Activated T-helper 2 cell treated with anti-CD3 and anti-CD28 coated beads, Interferon-gamma antibody, Interleukin-2, Interleukin-4, amounts not matched to agents 10 μg/mL and 5 μg/mL and 100 μg/mL, durations not matched to agents 14 hours and 24 hours and 36 hours (primary cell): ENCODE measurements around the gene HGFAC. TPM values are rescaled to one million over a fixed set of nuclear protein-coding genes. Genes with fewer than 3 reads are reported as not detected.

Experiments used
- DNase-seq: peaks from one replicate; pipeline ENCODE4 v3.0.0; 2021; ENCODE audit warnings: low spot score
- H3K27ac Mint-ChIP-seq: one replicate; pipeline ENCODE4 v1.8.0; 2021; ENCODE audit warnings: mixed read lengths
- H3K27me3 Mint-ChIP-seq: one replicate; pipeline ENCODE4 v1.8.0; 2021; ENCODE audit warnings: low read depth, mixed read lengths
- H3K36me3 Mint-ChIP-seq: one replicate; pipeline ENCODE4 v1.8.0; 2021; ENCODE audit warnings: low read depth, mixed read lengths
- H3K4me1 Mint-ChIP-seq: one replicate; pipeline ENCODE4 v1.8.0; 2021; ENCODE audit warnings: low read depth, mixed read lengths
- H3K4me3 Mint-ChIP-seq: one replicate; pipeline ENCODE4 v1.8.0; 2021; ENCODE audit warnings: low read depth, mild to moderate bottlenecking, moderate library complexity, mixed read lengths
- H3K9me3 Mint-ChIP-seq: one replicate; pipeline ENCODE4 v1.8.0; 2021; ENCODE audit warnings: mixed read lengths
- intact Hi-C: fragments of 100-400 bp; cut with micrococcal nuclease; formaldehyde crosslinking; loops from one replicate; pipeline ENCODE4 v1.15.1; 2023
- total RNA-seq: library from RNA; stranded (reverse); gene quantifications from 2 replicates; pipeline ENCODE4 v1.2.3, GENCODE V29; 2022

HGFAC gene
- total RNA-seq, 1 donor from 2014 or later, result not detected

- no peaks in the 10 kb centered on the region for H3K9me3 Mint-ChIP-seq
- no peak for DNase-seq
Observed at GRCh38 chr4:3414421-3415279, 27.1 kb upstream of the HGFAC start.

DNA sequence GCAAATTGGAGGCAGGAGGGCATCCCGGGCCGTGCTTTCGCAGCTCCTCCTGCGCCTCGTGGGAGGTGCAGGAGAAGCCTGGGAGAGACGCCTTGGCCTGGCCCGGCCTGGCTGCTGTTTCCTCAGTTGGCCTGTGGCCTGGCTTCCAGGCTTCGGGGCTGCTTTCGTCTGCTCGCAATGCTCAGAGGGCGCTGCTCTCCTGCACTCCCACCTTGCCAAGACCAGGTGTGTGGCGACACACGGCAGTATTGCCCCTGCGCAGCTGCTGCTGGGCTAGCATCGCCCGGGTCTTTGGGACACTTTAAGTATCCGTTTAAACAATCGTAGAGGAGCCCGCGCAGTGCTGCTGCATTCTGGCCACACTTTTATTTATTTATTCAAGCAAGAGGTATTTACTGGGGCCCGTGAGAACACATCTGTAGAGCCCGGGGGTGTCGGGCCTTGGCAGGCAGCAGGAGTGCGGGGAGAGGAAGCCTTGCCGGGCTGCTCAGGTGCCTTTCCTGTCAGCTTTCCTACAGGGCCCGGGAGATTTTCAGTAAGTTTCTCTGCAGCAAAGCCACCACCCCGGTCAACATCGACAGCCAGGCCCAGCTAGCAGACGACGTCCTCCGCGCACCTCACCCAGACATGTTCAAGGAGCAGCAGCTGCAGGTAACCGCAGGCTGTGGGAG lies 26.2 kb upstream of the HGFAC start:
- Mint-ChIP-seq H3K27ac (no peak overlapping the region), H3K27me3 (no peaks in the 10 kb centered on the region), H3K4me1 (no peaks in the 10 kb centered on the region), H3K4me3 (no peak overlapping the region), H3K36me3 (no peaks in the 10 kb centered on the region), H3K9me3 (no peaks in the 10 kb centered on the region)
- intact Hi-C loops, result no loop called here
- DNase-seq, result no peak

More at GRCh38 chr4:3414421-3415279, 27.1 kb upstream of the HGFAC start:
- intact Hi-C loops, result no loop called here
- Mint-ChIP-seq H3K4me1 (no peaks in the 10 kb centered on the region), H3K4me3 (no peak overlapping the region), H3K36me3 (no peaks in the 10 kb centered on the region), H3K27ac (no peak overlapping the region), H3K27me3 (no peaks in the 10 kb centered on the region)

DNA sequence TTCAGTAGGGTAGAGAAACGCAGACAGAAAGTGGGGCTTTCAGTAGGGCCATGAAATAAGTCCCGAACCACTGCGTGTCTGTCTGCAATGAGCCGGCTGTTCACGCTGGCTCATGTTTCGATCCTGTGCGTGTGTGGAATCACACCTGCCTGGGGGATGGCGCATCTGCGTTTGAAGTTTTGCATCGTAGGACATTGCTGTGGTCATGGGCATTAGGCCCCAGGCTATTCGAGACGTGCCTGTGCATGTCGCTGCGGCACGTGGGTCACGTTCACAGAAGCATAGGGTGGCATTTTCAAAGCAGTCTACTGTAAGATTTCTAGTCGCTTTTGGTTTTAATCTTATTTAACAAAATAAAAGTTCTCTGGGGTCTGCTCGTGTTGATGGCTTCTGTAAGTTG lies 25.5 kb upstream of the HGFAC start:
- H3K27ac Mint-ChIP-seq, result no peak overlapping the region
- H3K4me1 Mint-ChIP-seq, result no peaks in the 10 kb centered on the region
- intact Hi-C loops, result no loop called here
- H3K4me3 Mint-ChIP-seq, result no peak overlapping the region
- no peaks in the 10 kb centered on the region for H3K9me3 Mint-ChIP-seq
- no peaks in the 10 kb centered on the region for H3K36me3 Mint-ChIP-seq
- no peak for DNase-seq
- H3K27me3 Mint-ChIP-seq, result no peaks in the 10 kb centered on the region

DNA sequence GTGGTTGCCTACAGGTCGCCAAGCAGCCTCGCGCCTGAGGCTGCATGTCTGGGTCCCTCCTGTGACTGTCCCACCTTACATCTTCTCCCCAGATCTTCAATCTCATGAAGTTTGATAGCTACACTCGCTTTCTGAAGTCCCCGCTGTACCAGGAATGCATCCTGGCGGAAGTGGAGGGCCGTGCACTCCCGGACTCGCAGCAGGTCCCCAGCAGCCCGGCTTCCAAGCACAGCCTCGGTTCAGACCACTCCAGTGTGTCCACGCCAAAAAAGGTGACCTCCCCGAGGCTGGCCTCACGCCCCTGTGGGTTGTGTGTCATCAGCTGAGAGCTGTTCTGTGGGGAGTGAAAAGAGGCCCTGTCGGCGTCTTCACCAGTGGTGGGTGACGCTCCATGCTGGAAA lies 24.9 kb upstream of the HGFAC start:
- no peaks in the 10 kb centered on the region for H3K4me1 Mint-ChIP-seq
- no peaks in the 10 kb centered on the region for H3K9me3 Mint-ChIP-seq
- no peaks in the 10 kb centered on the region for H3K36me3 Mint-ChIP-seq

DNA sequence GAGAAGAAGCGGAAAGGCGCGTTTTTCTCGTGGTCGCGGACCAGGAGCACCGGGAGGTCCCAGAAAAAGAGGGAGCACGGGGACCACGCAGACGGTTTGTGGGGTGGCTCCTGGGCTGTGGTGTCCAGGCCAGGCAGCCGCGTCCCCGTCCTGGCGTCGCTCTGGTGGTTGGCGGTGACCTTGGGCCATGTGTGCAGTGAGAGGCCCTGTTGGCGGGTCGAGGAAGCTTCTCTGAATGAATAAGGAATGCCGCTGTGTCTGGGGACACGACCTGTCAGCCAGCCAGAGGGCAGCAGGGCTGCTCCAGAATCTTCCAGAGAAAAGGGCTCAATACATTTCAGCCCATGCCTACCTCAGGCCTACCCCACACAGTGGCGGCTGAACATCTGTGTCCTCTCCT lies 24.3 kb upstream of the HGFAC start:
- no peaks in the 10 kb centered on the region for H3K27me3 Mint-ChIP-seq
- no peaks in the 10 kb centered on the region for H3K9me3 Mint-ChIP-seq
- no peak for DNase-seq
- no peaks in the 10 kb centered on the region for H3K36me3 Mint-ChIP-seq
- H3K4me3 Mint-ChIP-seq, result no peak overlapping the region
- intact Hi-C loops, result no loop called here
- no peaks in the 10 kb centered on the region for H3K4me1 Mint-ChIP-seq
- H3K27ac Mint-ChIP-seq, result no peak overlapping the region

More for the DNA sequence above, 24.9 kb upstream of the HGFAC start:
- H3K27ac Mint-ChIP-seq, result no peak overlapping the region
- no peak for DNase-seq
- H3K27me3 Mint-ChIP-seq, result no peaks in the 10 kb centered on the region
- intact Hi-C loops, result no loop called here
- no peak overlapping the region for H3K4me3 Mint-ChIP-seq

DNA sequence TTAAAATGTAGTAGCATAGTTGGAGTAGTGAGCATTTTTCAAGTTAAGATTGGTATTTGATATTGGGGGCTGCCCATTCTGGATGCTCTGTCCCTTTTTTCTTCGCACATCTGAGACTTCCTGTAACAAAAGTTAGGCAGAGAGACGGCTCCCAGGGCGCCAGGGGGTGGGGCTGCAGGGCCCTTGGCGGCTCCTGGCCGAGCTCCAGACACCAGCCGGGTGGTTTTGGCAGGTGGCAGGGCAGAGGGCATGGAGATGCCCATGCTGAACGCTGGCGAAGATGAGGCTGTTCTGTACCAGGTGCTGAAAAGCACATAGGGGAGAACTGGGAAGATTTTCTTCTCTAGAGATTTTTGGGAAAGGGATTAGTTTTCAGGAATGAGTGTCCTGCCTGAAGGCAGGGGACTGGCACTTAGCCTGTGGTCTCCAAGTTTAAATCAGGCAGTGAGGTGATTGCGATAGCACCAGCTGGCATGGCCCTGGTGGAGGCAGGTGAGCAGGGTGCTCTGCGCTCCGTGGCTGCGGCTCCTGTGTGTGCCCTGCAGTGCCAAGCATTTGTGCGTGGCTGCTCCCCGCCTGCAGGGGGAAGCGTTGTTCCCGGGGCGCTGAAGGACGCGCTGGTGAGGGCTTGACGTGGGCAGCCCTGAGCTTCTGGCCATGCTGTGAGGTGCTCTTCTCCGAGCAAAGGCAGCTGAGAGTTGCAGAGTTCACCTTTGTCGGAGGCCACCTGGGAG lies 23.6 kb upstream of the HGFAC start:
- Mint-ChIP-seq H3K4me3 (no peak overlapping the region), H3K27me3 (no peaks in the 10 kb centered on the region), H3K4me1 (no peaks in the 10 kb centered on the region), H3K36me3 (no peaks in the 10 kb centered on the region), H3K9me3 (no peaks in the 10 kb centered on the region), H3K27ac (no peak overlapping the region)
- DNase-seq, result no peak
- intact Hi-C loops, result no loop called here

DNA sequence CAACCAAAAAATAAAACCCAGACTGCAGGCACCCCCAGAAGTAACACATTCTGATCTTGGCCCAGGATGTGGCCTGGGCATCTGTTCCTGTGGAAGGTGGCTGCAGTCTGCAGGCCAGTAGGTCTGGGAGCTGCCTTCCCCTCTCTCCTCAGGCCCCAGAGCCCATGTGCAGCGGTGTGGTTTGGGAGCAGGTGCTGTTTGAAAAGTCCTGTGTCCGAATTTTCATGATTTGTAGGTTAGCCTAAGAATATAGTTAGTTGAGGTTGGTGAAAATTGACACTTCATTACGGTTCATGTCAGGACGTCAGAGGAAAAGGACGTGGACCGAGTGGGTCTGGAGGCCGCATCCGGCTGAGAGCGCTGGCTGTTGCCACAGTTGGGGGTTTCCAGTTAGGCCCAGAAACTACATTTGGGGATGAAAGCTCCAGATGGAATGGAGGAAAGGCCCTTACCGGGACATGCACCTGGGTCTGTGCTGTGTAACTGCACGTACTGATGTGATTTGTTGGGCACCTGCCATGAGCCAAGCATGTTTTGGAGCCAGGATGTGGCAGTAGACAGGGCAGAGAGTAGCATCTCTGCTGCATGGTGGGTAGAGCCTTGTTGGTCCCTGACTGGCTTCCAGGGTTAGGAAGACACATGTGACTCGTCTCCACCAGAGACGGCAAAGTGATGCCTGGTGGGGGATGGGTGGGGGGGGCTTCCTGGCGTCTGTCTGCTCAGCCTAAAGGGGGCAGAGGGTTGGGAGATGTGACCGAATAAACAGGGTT lies 21.7 kb upstream of the HGFAC start:
- DNase-seq, result no peak
- Mint-ChIP-seq H3K36me3 (no peaks in the 10 kb centered on the region), H3K4me3 (no peak overlapping the region), H3K27me3 (no peaks in the 10 kb centered on the region), H3K27ac (no peak overlapping the region), H3K4me1 (no peaks in the 10 kb centered on the region), H3K9me3 (no peaks in the 10 kb centered on the region)
- intact Hi-C loops, result no loop called here

DNA sequence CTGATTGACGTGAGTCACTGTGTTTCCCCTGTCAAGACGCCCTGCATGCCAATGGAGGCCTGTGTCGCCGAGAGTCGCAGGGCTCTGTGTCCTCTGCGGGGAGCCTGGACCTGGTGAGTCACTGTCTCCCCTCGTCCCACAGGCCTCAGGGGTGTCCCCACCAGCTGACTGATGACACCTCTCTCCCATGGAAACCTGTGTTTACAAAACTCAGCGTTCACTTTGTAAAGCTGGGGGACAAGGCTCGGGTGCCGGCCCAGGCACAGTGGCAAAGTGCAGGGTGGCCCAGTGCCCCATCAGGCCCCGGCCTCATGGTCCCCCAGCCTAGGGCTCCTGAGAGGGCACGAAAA lies 21.2 kb upstream of the HGFAC start:
- no peaks in the 10 kb centered on the region for H3K27me3 Mint-ChIP-seq
- no peak overlapping the region for H3K27ac Mint-ChIP-seq
- DNase-seq, result no peak
- intact Hi-C loops, result no loop called here
- no peak overlapping the region for H3K4me3 Mint-ChIP-seq
- H3K4me1 Mint-ChIP-seq, result no peaks in the 10 kb centered on the region
- H3K9me3 Mint-ChIP-seq, result no peaks in the 10 kb centered on the region
- no peaks in the 10 kb centered on the region for H3K36me3 Mint-ChIP-seq

- Mint-ChIP-seq H3K4me3 (no peak overlapping the region), H3K9me3 (no peaks in the 10 kb centered on the region), H3K27me3 (no peaks in the 10 kb centered on the region), H3K27ac (no peak overlapping the region), H3K36me3 (no peaks in the 10 kb centered on the region), H3K4me1 (no peaks in the 10 kb centered on the region)
- no peak for DNase-seq
- intact Hi-C loops, result no loop called here
Observed at GRCh38 chr4:3420956-3421355, 20.8 kb upstream of the HGFAC start.

- H3K4me1 Mint-ChIP-seq, result no peaks in the 10 kb centered on the region
- H3K27me3 Mint-ChIP-seq, result no peaks in the 10 kb centered on the region
- no peaks in the 10 kb centered on the region for H3K9me3 Mint-ChIP-seq
Observed at GRCh38 chr4:3421470-3421869, 20.3 kb upstream of the HGFAC start.

GRCh38 chr4:3422241-3422801 lies 19.4 kb upstream of the HGFAC start:
- no peak overlapping the region for H3K27ac Mint-ChIP-seq
- H3K27me3 Mint-ChIP-seq, result no peaks in the 10 kb centered on the region
- no peak overlapping the region for H3K4me3 Mint-ChIP-seq
- no peaks in the 10 kb centered on the region for H3K9me3 Mint-ChIP-seq
- intact Hi-C loops, result no loop called here
- no peak for DNase-seq
- H3K36me3 Mint-ChIP-seq, result no peaks in the 10 kb centered on the region
- no peaks in the 10 kb centered on the region for H3K4me1 Mint-ChIP-seq

More at GRCh38 chr4:3421470-3421869, 20.3 kb upstream of the HGFAC start:
- no peak for DNase-seq
- Mint-ChIP-seq H3K27ac (no peak overlapping the region), H3K4me3 (no peak overlapping the region), H3K36me3 (no peaks in the 10 kb centered on the region)
- intact Hi-C loops, result no loop called here

GRCh38 chr4:3422808-3423297 lies 18.9 kb upstream of the HGFAC start:
- Mint-ChIP-seq H3K4me3 (no peak overlapping the region), H3K4me1 (no peaks in the 10 kb centered on the region), H3K36me3 (no peaks in the 10 kb centered on the region), H3K9me3 (no peaks in the 10 kb centered on the region), H3K27me3 (no peaks in the 10 kb centered on the region), H3K27ac (no peak overlapping the region)
- intact Hi-C loops, result no loop called here
- DNase-seq, result no peak
